Skeletal muscle tissue (tissue), 4 donors: ENCODE measurements around the gene CAPS. TPM values are rescaled to one million over a fixed set of nuclear protein-coding genes. Genes with fewer than 3 reads are reported as not detected.

Experiments
- H3K27ac ChIP-seq: one replicate; pipeline ENCODE4 v1.7.0; 2013; ENCODE audit warnings: mild to moderate bottlenecking, low read depth, low read length, inconsistent platforms
- H3K27me3 ChIP-seq, 3 donors: one replicate each; pipeline ENCODE4 v1.7.0; 2013; ENCODE audit warnings: low read length in 3 of 3; ENCODE audit not compliant: control insufficient read depth in 3 of 3, insufficient read depth in 3 of 3
- H3K36me3 ChIP-seq, 3 donors: one replicate each; pipeline ENCODE4 v1.7.0; 2013; ENCODE audit warnings: low read length in 3 of 3; ENCODE audit not compliant: control insufficient read depth in 3 of 3, insufficient read depth in 3 of 3
- H3K4me1 ChIP-seq, 3 donors: one replicate each; pipeline ENCODE4 v1.7.0; 2013; ENCODE audit warnings: low read length in 3 of 3, mild to moderate bottlenecking in 3 of 3; ENCODE audit not compliant: control insufficient read depth in 3 of 3, insufficient read depth in 3 of 3
- H3K4me3 ChIP-seq, 3 donors: one replicate each; pipeline ENCODE4 v1.7.0; 2013; ENCODE audit warnings: low read length in 3 of 3
- H3K9ac ChIP-seq, 3 donors: one replicate each; pipeline ENCODE4 v1.7.0; 2013; ENCODE audit warnings: low read length in 3 of 3, mild to moderate bottlenecking in 3 of 3, moderate library complexity in 2 of 3, low read depth in 1 of 3
- H3K9me3 ChIP-seq, 3 donors: one replicate each; pipeline ENCODE4 v1.7.0; 2013; ENCODE audit warnings: low read length in 3 of 3; ENCODE audit not compliant: control insufficient read depth in 3 of 3
- total RNA-seq: library from RNA; depleted of rRNA; stranded (reverse); fragments of >200 nt; gene quantifications from one replicate; pipeline ENCODE4 v1.2.3, GENCODE V29; 2014
- donor health status: Osteomylitis.

CAPS gene
- total RNA-seq, 1 donor from 2014 or later: 1.6 TPM

DNA sequence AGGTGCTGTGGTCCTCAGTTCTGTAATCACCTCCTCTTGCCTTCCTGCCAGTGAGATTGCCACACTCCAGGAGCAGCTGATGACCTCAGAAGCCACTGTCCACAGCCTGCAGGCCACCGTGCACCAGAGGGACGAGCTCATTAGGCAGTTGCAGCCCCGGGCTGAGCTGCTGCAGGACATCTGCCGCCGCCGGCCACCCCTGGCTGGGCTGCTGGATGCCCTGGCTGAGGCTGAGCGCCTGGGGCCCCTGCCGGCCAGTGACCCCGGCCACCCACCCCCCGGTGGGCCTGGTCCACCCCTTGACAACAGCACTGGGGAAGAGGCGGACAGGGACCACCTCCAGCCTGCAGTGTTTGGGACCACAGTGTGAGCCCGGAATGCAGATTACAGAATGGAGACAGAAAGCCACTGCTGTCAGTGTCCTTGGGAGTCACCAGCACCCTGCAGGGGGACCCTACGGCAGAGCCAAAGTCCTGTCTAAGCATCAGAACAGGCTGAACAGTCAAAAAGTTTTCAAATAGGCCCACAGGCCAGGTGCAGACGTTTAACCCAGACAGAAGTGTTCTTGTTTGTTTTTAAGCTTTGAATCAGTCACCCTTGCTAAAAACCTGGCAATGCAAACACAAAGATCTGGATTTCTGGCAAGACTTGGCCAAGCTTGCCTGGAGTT, 5.1 kb upstream of the CAPS start:
- Histone ChIP-seq H3K27me3 (no peaks in the 10 kb centered on the region), H3K36me3 (peaks cover 8 to 11% (median 8%) of the 10 kb centered on the region in 3 donors), H3K9me3 (no peaks in the 10 kb centered on the region), H3K27ac (no peak overlapping the region), H3K4me3 (no peak overlapping the region), H3K9ac (no peak overlapping the region), H3K4me1 (peaks cover 4 to 13% (median 11%) of the 10 kb centered on the region in 3 donors)

DNA sequence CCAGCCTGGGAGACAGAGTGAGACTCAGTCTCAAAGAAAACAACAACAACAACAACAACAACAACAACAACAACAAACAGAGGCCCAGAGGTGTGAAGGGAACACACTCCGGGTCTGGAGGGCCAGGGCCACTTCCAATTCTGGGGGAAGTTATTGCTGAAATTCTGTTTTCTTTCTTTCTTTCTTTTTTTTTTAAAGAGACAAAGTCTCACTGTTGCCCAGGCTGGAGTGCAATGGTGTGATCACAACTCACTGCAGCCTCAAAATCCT, 3.5 kb upstream of the CAPS start:
- Histone ChIP-seq H3K9me3 (no peaks in the 10 kb centered on the region), H3K36me3 (peaks cover 8 to 11% (median 8%) of the 10 kb centered on the region in 3 donors), H3K9ac (no peak overlapping the region), H3K27me3 (no peaks in the 10 kb centered on the region), H3K4me3 (no peak overlapping the region), H3K4me1 (peaks cover 2 to 4% (median 3%) of the 10 kb centered on the region in 3 donors), H3K27ac (no peak overlapping the region)

DNA sequence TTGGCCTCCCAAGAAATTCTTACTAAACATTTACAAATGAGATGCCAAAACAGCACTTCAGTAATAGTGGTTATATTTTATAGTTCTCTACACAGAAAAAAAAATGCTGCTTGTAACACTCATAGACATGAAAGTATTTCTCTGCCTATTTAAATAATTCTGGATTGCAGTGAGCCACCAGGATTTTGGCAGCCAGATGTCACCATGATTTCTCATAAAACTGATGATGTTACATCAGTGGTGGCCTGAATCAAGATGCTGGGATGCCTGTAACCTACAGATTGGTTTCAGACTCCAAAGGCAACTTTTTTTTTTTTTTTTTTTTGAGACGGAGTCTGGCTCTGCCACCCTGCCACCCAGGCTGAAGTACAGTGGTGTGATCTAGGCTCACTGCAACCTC, 2.7 kb upstream of the CAPS start:
- Histone ChIP-seq H3K4me1 (no peaks in the 10 kb centered on the region), H3K9me3 (no peaks in the 10 kb centered on the region), H3K27ac (no peak overlapping the region), H3K27me3 (no peaks in the 10 kb centered on the region), H3K36me3 (peaks cover 13 to 14% (median 14%) of the 10 kb centered on the region in 3 donors), H3K9ac (no peak overlapping the region), H3K4me3 (no peak overlapping the region)

DNA sequence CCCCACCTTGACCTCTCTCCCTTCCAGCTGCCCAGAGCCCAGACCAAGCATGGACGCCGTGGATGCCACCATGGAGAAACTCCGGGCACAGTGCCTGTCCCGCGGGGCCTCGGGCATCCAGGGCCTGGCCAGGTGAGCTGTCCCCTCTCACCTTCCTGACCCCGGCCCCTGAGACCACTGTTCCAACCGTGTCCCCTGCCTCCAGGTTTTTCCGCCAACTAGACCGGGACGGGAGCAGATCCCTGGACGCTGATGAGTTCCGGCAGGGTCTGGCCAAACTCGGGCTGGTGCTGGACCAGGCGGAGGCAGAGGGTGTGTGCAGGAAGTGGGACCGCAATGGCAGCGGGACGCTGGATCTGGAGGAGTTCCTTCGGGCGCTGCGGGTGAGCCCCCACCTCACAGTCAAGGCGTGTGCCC, 312 bp downstream of the CAPS start:
- H3K4me3 ChIP-seq: no peak overlapping the region
- no peaks in the 10 kb centered on the region for H3K9me3 ChIP-seq
- no peak overlapping the region for H3K27ac ChIP-seq
- no peak overlapping the region for H3K9ac ChIP-seq
- H3K4me1 ChIP-seq: no peaks in the 10 kb centered on the region
- H3K27me3 ChIP-seq: no peaks in the 10 kb centered on the region
- peaks cover 34 to 41% (median 38%) of the 10 kb centered on the region in 3 donors for H3K36me3 ChIP-seq

DNA sequence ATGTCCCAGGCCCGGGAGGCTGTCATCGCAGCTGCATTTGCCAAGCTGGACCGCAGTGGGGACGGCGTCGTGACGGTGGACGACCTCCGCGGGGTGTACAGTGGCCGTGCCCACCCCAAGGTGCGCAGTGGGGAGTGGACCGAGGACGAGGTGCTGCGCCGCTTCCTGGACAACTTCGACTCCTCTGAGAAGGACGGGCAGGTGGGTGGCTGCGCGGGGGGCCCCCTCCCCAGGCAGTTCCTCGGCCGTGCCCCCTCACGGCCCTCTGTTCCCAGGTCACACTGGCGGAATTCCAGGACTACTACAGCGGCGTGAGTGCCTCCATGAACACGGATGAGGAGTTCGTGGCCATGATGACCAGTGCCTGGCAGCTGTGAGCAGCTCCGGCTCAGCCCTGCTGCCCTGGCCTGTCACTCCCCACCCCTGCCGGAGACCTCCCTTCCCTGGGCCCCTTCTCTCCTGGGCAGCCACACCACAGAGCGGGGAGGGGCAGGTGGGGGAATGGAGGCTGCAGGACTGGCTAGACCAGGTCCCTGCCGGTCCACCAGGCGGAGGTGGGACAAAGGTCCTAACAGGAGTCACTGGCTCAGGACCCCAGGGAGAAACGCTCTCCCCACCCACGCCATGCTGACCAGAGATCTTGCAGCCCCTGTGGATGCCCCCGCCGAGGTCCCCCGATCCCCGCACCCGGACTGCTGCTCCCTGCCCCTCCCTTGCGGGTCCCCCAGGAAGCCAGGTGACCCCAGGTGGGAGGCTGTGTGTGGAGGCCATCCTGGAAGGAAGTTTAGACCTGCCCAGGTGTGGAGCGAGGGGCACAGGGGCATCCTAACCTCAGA, 1.1 kb downstream of the CAPS start:
- H3K27ac ChIP-seq: no peak overlapping the region
- no peak overlapping the region for H3K9ac ChIP-seq
- no peak overlapping the region for H3K4me3 ChIP-seq
- no peaks in the 10 kb centered on the region for H3K27me3 ChIP-seq
- H3K36me3 ChIP-seq: peaks cover 35 to 41% (median 37%) of the 10 kb centered on the region in 3 donors
- H3K9me3 ChIP-seq: no peaks in the 10 kb centered on the region
- no peaks in the 10 kb centered on the region for H3K4me1 ChIP-seq

DNA sequence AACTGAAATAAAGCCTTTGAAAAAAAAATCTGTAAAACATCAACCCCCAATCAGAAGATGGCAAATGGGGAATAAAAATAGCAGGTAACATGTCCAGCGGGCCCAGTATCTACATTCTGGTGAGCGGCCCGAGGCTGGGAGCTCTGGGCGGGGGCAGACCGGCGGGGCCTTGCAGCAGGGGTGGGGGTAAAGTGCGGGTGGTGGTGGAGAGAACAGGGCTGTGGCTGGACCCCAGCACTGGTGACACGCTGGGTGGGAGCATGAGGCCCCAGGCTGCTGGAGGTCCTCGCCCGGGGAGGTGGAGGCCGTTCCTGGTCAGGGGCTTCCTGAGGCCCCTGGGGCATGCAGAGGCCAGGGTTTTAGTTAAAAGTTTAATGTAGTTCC, 1.7 kb downstream of the CAPS start:
- Histone ChIP-seq H3K4me3 (no peak overlapping the region), H3K27ac (no peak overlapping the region), H3K9me3 (no peaks in the 10 kb centered on the region), H3K36me3 (peaks cover 34 to 39% (median 37%) of the 10 kb centered on the region in 3 donors), H3K4me1 (no peaks in the 10 kb centered on the region), H3K9ac (no peak overlapping the region), H3K27me3 (no peaks in the 10 kb centered on the region)

DNA sequence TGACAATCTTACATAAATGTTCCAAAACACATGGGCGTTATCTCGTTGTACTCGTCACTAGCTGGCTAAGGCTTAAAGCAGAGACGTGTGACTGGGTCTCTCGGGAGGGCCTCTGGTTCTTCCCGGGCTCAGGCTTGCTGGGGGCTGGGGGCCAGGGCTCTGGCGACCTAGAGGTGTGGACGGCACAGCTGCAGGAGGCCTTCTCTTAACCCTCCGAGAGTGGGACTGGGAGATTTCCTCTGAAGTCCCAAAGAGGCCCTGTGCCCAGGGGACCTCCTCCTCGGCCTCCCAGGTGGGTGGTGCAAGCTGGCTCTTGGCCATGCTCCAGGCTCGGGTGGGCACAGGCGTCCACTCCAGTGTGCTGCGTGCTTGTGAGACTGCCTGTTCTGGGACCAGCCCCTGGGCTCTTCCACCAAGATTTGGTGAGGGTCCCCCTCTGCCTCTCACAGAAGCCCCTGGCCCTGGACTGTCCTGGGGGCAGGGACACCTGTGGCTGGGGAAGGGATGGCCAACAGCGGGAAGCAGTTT, 2.2 kb downstream of the CAPS start:
- Histone ChIP-seq H3K27ac (no peak overlapping the region), H3K27me3 (no peaks in the 10 kb centered on the region), H3K9me3 (no peaks in the 10 kb centered on the region), H3K36me3 (peaks cover 36 to 41% (median 40%) of the 10 kb centered on the region in 3 donors), H3K4me3 (no peak overlapping the region), H3K9ac (no peak overlapping the region), H3K4me1 (no peaks in the 10 kb centered on the region)

DNA sequence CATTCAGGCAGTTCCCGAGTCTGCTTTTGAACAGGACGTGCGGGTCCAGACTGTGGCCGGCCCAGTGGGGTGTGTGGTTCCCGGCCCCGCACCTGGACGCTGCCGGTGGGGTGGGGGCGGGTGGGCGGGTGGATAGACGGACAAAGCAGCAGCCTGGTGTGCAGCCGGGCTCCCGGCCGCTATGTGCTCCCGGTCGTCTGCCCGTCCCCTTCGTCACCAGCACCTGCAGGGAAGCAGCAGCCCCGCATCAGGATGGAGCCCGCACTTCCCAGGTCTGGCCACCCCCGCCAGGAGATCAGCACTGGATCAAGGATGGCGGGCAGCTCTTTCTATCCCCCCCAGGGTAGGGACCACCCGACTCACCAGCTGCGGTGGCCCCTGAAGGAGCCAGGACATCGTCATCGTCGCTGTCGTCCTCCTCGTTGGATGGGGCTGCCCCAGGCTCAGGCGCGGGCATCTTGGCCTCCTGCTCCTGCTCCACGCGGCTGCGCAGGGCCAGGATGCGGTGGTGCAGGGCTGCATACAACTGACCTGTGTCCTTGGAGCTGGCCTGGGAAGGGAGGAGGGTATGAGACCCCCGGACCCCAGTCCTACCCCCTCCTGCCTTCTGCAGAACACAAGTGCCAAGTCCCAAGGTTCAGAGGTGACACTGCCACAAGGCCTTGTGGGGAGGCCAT, 3.5 kb downstream of the CAPS start:
- Histone ChIP-seq H3K4me3 (no peak overlapping the region), H3K36me3 (peaks cover 45 to 53% (median 52%) of the 10 kb centered on the region in 3 donors), H3K9ac (no peak overlapping the region), H3K27me3 (no peaks in the 10 kb centered on the region), H3K4me1 (no peaks in the 10 kb centered on the region), H3K27ac (no peak overlapping the region), H3K9me3 (no peaks in the 10 kb centered on the region)

DNA sequence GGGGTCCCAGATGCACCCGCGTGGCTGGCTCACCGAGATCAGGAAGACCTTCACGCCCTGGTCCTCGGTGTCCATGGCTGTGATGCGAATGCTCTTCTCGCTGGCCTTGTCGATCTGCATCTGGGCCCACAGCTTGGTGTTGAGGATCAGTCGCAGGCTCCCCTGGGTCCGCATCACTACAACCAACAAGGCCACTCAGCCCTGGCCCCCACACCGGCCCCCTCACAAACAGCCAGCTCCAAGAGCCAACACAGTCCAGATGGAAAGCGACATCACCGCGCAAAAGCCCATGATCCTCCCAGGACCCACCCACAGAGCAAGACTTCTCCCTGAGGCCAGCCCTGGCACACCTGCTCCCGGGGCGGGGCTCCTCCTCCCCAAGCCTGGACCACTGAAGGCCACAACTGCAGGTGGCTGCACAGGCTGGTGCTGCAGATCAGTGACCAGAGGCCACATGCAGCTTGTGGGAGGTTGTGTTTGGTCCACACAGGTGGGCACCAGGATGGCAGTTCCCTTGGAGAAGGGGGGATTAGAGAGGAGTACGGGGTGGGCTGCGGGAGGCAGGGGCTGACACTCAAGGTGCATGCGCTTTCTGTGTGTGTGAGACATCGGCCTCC, 4.5 kb downstream of the CAPS start:
- H3K4me3 ChIP-seq: no peak overlapping the region
- H3K4me1 ChIP-seq: no peaks in the 10 kb centered on the region
- H3K36me3 ChIP-seq: peaks cover 54 to 61% (median 60%) of the 10 kb centered on the region in 3 donors

More for the DNA sequence above, 4.5 kb downstream of the CAPS start:
- no peaks in the 10 kb centered on the region for H3K27me3 ChIP-seq
- no peak overlapping the region for H3K9ac ChIP-seq
- H3K27ac ChIP-seq: no peak overlapping the region
- H3K9me3 ChIP-seq: no peaks in the 10 kb centered on the region
